Measurements from ENCODE around the gene BCAR1. TPM values are rescaled to one million over a fixed set of nuclear protein-coding genes. Genes with fewer than 3 reads are reported as not detected.

BCAR1 gene
- total and polyA plus RNA-seq, 2 experiments from 2014 or later: 37.9 to 140 TPM

- Histone ChIP-seq H3K4me3 (no peak overlapping the region), H3K9me2 (ENCODE audit: insufficient read depth) (no peaks in the 10 kb centered on the region), H3K4me2 (no peak overlapping the region), H3K27ac (ENCODE audit: low read depth) (no peak overlapping the region), H3K36me3 (ENCODE audit: insufficient read depth) (peaks cover 20% of the 10 kb centered on the region), H3K27me3 (ENCODE audit: insufficient read depth) (no peaks in the 10 kb centered on the region), H3K79me2 (replicated peaks; ENCODE audit: insufficient read depth) (no peaks in the 10 kb centered on the region), H3K4me1 (ENCODE audit: insufficient read depth) (no peaks in the 10 kb centered on the region), H3F3A (replicated peaks; ENCODE audit: low read depth) (no peaks in the 10 kb centered on the region), H4K20me1 (replicated peaks; ENCODE audit: insufficient read depth) (no peaks in the 10 kb centered on the region; the same call in 1 of the 2 replicates), H2AFZ (no peak overlapping the region)
- Mint-ChIP-seq H3K27ac (no peak overlapping the region), H3K4me1 (peaks cover 3% of the 10 kb centered on the region; the same call in 2 of the 3 replicates), H3K4me3 (no peak overlapping the region), H3K27me3 (ENCODE audit: insufficient read depth, low read depth, poor library complexity) (peaks cover 4% of the 10 kb centered on the region), H3K36me3 (ENCODE audit: low read depth) (peaks cover 30% of the 10 kb centered on the region), H3K9me3 (no peaks in the 10 kb centered on the region)
- DNase-seq (ENCODE audit: low spot score) (no peak), ATAC-seq (no peak)
- TF ChIP-seq STAT1 (IDR thresholded peaks at IDR 0.05; ENCODE audit: unreplicated experiment) (no peak), EZH2 (IDR thresholded peaks at IDR 0.05; ENCODE audit: low read depth, unreplicated experiment) (no peak), NANOG (IDR thresholded peaks at IDR 0.05; ENCODE audit: borderline replicate concordance) (no peak), ZNF114 (CRISPR knock-in tag; IDR thresholded peaks at IDR 0.05) (no peak), POLR2AphosphoS5 (IDR thresholded peaks at IDR 0.05; ENCODE audit: low read depth) (no peak), CREB1 (CRISPR knock-in tag; IDR thresholded peaks at IDR 0.05; ENCODE audit: low read depth) (no peak), ZNF331 (CRISPR knock-in tag; IDR thresholded peaks at IDR 0.05; ENCODE audit: low read depth) (no peak)
- TF ChIP-seq, protein P1, sequence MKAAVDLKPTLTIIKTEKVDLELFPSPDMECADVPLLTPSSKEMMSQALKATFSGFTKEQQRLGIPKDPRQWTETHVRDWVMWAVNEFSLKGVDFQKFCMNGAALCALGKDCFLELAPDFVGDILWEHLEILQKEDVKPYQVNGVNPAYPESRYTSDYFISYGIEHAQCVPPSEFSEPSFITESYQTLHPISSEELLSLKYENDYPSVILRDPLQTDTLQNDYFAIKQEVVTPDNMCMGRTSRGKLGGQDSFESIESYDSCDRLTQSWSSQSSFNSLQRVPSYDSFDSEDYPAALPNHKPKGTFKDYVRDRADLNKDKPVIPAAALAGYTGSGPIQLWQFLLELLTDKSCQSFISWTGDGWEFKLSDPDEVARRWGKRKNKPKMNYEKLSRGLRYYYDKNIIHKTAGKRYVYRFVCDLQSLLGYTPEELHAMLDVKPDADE (IDR thresholded peaks at IDR 0.05): no peak
- TF ChIP-seq, protein P2, sequence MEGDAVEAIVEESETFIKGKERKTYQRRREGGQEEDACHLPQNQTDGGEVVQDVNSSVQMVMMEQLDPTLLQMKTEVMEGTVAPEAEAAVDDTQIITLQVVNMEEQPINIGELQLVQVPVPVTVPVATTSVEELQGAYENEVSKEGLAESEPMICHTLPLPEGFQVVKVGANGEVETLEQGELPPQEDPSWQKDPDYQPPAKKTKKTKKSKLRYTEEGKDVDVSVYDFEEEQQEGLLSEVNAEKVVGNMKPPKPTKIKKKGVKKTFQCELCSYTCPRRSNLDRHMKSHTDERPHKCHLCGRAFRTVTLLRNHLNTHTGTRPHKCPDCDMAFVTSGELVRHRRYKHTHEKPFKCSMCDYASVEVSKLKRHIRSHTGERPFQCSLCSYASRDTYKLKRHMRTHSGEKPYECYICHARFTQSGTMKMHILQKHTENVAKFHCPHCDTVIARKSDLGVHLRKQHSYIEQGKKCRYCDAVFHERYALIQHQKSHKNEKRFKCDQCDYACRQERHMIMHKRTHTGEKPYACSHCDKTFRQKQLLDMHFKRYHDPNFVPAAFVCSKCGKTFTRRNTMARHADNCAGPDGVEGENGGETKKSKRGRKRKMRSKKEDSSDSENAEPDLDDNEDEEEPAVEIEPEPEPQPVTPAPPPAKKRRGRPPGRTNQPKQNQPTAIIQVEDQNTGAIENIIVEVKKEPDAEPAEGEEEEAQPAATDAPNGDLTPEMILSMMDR (conservative IDR thresholded peaks at IDR 0.05; ENCODE audit: low read depth in 2 of 2): no peak
- TF ChIP-seq, protein P3, sequence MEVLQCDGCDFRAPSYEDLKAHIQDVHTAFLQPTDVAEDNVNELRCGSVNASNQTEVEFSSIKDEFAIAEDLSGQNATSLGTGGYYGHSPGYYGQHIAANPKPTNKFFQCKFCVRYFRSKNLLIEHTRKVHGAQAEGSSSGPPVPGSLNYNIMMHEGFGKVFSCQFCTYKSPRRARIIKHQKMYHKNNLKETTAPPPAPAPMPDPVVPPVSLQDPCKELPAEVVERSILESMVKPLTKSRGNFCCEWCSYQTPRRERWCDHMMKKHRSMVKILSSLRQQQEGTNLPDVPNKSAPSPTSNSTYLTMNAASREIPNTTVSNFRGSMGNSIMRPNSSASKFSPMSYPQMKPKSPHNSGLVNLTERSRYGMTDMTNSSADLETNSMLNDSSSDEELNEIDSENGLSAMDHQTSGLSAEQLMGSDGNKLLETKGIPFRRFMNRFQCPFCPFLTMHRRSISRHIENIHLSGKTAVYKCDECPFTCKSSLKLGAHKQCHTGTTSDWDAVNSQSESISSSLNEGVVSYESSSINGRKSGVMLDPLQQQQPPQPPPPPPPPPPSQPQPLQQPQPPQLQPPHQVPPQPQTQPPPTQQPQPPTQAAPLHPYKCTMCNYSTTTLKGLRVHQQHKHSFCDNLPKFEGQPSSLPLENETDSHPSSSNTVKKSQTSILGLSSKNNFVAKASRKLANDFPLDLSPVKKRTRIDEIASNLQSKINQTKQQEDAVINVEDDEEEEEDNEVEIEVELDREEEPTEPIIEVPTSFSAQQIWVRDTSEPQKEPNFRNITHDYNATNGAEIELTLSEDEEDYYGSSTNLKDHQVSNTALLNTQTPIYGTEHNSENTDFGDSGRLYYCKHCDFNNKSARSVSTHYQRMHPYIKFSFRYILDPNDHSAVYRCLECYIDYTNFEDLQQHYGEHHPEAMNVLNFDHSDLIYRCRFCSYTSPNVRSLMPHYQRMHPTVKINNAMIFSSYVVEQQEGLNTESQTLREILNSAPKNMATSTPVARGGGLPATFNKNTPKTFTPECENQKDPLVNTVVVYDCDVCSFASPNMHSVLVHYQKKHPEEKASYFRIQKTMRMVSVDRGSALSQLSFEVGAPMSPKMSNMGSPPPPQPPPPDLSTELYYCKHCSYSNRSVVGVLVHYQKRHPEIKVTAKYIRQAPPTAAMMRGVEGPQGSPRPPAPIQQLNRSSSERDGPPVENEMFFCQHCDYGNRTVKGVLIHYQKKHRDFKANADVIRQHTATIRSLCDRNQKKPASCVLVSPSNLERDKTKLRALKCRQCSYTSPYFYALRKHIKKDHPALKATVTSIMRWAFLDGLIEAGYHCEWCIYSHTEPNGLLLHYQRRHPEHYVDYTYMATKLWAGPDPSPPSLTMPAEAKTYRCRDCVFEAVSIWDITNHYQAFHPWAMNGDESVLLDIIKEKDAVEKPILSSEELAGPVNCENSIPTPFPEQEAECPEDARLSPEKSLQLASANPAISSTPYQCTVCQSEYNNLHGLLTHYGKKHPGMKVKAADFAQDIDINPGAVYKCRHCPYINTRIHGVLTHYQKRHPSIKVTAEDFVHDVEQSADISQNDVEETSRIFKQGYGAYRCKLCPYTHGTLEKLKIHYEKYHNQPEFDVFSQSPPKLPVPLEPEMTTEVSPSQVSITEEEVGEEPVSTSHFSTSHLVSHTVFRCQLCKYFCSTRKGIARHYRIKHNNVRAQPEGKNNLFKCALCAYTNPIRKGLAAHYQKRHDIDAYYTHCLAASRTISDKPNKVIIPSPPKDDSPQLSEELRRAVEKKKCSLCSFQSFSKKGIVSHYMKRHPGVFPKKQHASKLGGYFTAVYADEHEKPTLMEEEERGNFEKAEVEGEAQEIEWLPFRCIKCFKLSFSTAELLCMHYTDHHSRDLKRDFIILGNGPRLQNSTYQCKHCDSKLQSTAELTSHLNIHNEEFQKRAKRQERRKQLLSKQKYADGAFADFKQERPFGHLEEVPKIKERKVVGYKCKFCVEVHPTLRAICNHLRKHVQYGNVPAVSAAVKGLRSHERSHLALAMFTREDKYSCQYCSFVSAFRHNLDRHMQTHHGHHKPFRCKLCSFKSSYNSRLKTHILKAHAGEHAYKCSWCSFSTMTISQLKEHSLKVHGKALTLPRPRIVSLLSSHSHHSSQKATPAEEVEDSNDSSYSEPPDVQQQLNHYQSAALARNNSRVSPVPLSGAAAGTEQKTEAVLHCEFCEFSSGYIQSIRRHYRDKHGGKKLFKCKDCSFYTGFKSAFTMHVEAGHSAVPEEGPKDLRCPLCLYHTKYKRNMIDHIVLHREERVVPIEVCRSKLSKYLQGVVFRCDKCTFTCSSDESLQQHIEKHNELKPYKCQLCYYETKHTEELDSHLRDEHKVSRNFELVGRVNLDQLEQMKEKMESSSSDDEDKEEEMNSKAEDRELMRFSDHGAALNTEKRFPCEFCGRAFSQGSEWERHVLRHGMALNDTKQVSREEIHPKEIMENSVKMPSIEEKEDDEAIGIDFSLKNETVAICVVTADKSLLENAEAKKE (CRISPR knock-in tag; IDR thresholded peaks at IDR 0.05): no peak
These were observed 45.2 kb upstream of the BCAR1 start for GRCh38 chr16:75296606-75297005.
